Umbilical cord (tissue), 2 donors: Measurements from ENCODE around the gene NKPD1. TPM values are rescaled to one million over a fixed set of nuclear protein-coding genes. Genes with fewer than 3 reads are reported as not detected.
A peak's percentile ranks its signal among the peaks of the same experiment; 100 is the strongest.

ENCODE experiments used
- DNase-seq: peaks from one replicate; pipeline ENCODE4 v3.0.0-alpha.2; 2015; ENCODE audit warnings: low spot score
- total RNA-seq: library from RNA; depleted of rRNA; stranded (reverse); fragments of >200 nt; gene quantifications from one replicate; pipeline ENCODE4 v1.2.3, GENCODE V29; 2014; ENCODE audit warnings: low replicate concordance; ENCODE audit not compliant: insufficient read depth

Gene NKPD1
- total RNA-seq, 1 donor from 2014 or later, result 0.48 TPM

- peak; percentile 70 for DNase-seq
Observed at GRCh38 chr19:45154064-45154827, 6.5 kb downstream of the NKPD1 start.

- no peak for DNase-seq
Observed at GRCh38 chr19:45153339-45154063, 7.3 kb downstream of the NKPD1 start.

- DNase-seq, result peak; percentile 28
Observed at GRCh38 chr19:45152504-45153338, 8.1 kb downstream of the NKPD1 start.

- DNase-seq, result no peak
Observed at GRCh38 chr19:45151821-45152503, 8.8 kb downstream of the NKPD1 start.

GRCh38 chr19:45151320-45151719 is 9.5 kb downstream of the NKPD1 start:
- no peak for DNase-seq

GRCh38 chr19:45150751-45151281 is 10.0 kb downstream of the NKPD1 start:
- no peak for DNase-seq

- DNase-seq, result no peak
Observed at GRCh38 chr19:45150180-45150579, 10.6 kb downstream of the NKPD1 start.

- no peak for DNase-seq
Observed at GRCh38 chr19:45149129-45149528, 11.7 kb downstream of the NKPD1 start.

GRCh38 chr19:45147835-45148676 is 12.7 kb downstream of the NKPD1 start:
- DNase-seq, result no peak

- DNase-seq, result no peak
Observed at GRCh38 chr19:45146741-45147205, 14.0 kb downstream of the NKPD1 start.

GRCh38 chr19:45146251-45146650 is 14.5 kb downstream of the NKPD1 start:
- DNase-seq, result no peak

GRCh38 chr19:45145270-45146189 is 15.3 kb downstream of the NKPD1 start:
- no peak for DNase-seq

GRCh38 chr19:45144431-45145269 is 16.1 kb downstream of the NKPD1 start:
- DNase-seq, result no peak

- DNase-seq, result no peak
Observed at GRCh38 chr19:45142726-45143110, 18.1 kb downstream of the NKPD1 start.

- no peak for DNase-seq
Observed at GRCh38 chr19:45142016-45142725, 18.6 kb downstream of the NKPD1 start.

GRCh38 chr19:45141203-45141900 is 19.4 kb downstream of the NKPD1 start:
- DNase-seq, result no peak

- no peak for DNase-seq
Observed at GRCh38 chr19:45140533-45140932, 20.2 kb downstream of the NKPD1 start.
